Measurements from ENCODE around the gene ZNF710.
"Not testable (repeated sequence)": the region's sequence is repeated elsewhere in the genome, so short reads cannot be mapped to it uniquely, and the experiment has no call there.

ZNF710 gene, protein sequence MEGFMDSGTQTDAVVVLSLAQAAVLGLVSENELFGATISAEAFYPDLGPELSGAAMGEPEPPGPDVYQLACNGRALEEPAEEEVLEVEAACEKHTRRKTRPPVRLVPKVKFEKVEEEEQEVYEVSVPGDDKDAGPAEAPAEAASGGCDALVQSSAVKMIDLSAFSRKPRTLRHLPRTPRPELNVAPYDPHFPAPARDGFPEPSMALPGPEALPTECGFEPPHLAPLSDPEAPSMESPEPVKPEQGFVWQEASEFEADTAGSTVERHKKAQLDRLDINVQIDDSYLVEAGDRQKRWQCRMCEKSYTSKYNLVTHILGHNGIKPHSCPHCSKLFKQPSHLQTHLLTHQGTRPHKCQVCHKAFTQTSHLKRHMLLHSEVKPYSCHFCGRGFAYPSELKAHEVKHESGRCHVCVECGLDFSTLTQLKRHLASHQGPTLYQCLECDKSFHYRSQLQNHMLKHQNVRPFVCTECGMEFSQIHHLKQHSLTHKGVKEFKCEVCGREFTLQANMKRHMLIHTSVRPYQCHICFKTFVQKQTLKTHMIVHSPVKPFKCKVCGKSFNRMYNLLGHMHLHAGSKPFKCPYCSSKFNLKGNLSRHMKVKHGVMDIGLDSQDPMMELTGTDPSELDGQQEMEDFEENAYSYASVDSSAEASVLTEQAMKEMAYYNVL

DNA sequence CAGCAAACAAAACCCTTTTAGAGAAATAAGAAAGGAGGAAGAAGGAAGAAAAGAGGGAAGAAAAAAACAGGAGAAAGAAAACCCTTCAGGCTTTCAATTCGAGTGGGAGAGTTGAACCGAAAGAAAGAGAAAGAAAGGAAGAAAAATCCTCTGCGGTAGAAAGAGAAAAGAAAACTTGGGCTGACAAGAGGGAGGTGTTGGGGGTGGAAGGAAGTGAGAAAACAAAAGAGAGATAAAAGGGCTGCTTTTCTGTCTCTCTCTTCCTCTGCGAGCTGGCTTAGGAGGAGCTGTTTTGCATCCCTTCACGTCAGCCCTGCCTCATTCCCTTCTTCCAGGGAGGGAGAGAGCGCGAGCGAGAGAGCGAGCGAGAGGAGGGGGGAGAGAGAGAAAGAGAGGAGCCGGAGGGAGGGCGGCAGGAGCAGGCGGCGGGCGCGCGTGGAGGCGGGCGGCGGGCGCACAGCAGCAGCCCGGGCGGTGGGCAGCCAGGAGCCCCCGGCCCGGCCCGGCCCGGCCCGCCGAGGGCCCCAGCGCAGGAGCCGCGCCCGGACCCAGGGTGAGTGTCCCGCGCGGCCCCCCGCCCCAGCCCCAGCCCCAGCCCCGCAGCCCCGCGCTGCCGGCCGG lies at the start of gene ZNF710:
Gene ZNF710 (plus strand): TSS at position 263 of the 621 bp plus-strand sequence. CDS start 65,814 bp downstream, outside the sequence.
- DNase-seq, result peak; percentile 29

DNA sequence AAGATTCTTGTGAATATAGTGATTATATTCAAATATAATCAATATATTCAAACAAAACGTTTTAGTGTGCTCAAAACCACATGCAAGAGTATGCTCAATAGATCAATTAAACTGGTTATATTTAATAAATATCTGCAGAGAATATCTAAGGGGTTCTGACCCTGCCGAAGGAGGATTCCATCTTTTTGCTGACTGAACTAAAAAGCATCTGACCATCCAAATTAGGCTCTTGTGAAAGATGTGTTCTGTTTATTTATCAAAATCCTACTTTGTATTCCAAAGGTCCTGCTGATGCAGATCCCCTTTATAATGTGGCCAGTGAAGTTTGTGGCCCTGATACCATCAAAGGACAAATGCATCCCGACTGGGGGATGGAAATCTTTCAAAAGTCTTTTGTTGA lies 46.6 kb upstream of the ZNF710 start:
- no peak for DNase-seq

DNA sequence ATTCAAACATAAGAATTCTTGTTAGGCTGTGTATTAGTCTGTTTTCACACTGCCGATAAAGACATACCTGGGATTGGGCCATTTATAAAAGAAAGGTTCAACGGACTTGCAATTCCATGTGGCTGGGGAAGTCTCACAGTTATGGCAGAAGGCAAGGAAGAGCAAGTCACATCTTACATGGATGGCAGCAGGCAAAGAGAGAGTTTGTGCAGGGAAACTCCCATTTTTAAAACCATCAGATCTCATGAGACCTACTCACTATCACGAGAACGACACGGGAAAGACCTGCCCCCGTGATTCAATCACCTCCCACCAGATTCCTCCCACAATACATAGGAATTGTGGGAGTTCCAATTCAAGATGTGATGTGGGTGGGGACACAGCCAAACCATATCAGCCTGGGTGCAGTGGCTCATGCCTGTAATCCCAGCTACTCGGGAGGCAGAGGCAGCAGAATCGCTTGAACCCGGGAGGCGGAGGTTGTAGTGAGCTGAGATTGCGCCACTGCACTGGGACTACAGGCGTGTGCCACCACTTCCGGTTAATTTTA lies 45.6 kb upstream of the ZNF710 start:
- DNase-seq, result not testable (repeated sequence)

DNA sequence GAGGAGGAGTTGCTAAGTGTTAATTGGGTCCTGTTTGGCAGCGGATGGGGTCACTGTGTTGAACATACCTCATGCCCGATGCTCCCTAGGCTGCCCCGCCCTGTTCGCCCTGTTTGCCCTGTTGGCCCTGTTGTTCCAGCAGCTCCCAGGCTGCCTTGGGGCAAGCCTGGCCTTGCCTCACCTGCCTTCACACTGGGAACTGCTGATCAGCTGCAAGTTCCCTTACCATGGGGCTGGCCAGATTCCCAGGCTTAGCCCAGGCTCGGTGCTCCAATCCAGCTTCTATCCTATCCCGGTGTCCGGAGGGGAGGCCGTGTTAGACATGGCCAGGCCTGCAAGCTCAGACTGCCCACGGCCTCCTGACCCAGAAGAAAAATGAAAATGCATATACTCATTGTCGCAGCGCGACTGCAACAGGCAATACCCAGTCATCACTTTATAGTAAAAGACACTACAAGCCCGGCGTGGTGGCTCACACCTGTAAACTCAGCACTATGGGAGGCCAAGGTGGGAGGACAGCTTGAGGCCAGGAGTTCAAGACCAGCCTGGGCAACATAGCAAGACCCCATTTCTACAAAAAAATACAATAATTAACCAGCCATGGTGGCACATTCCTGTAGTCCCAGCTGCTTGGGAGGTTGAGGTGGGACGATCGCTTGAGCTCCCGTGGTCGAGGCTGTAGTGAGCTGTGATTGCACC lies 42.9 kb upstream of the ZNF710 start:
- no peak for DNase-seq

DNA sequence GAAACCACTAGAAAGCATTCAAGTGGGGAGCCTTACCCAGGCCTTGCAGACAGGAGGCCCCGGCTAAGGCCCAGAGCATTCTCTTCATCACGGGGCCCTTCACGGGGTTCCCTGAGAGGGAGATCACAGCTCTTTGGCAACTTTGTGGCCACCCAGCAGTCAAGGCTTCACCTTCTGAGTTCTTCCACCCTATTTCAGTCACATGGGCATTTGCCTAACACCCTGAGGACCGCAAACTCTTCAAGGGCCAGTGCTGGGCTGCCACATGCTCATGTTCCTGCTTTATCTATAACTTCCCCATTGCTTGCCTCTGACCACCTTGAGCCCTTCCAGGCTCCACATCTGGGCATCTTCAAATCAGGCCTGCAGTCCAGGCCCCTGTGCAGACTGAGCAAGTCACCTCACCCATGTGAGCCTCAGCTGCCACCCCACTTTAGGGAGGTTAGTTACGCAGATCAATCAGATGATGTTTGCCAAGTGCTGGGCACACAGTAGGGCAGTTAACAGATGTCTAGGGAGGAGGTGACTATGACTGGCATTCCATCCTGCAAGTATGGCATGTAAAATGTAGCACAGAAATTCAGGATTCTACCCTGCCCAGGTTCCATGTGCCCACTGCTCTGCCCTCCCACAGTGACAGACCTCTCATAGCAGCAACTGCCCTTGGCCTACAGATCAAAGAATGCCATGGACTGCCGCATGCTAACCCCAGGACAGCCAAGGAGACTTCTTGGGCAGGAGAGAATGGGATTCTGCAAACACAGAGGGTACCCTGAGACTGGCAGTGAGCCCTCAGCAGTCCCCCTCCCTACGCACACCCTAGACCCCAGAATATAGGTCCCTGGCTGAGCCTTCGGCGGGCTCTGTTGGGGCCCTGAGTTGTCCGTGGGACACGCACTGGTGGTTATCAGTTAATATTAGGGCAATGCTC lies 37.6 kb upstream of the ZNF710 start:
- no peak for DNase-seq

DNA sequence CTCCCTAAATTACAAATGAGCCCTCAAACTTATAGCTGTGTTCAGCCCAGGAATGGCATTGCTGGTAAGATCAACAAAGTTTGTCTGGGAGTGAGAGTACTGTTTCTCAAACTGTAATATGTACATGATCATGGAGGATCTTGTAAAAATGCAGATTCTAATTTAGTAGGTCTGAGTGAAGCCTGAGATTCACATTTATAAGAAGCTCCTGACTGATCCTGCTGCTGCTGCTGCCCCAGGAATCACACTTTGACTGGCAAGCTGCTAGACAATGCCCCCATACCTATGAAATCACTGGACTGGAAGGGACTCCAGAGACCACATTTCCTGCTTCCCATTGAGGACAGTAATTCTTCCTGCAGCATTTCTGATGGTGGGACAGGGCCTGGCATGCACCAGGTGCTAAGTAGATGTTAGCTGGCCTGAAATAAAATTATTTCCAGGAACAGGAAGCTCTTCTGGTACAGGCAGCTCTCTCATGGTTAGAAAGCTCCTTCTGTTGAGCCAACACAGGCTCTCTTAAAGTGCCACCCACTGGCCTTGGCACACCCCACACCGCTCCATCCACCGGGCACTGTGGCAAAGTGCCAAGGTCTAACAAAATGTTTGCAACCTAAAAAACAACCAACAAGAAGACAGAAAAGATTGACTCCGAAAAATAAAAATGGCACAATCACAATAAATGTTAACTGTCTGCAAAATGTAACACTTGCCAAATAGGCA lies 36.7 kb upstream of the ZNF710 start:
- no peak for DNase-seq

DNA sequence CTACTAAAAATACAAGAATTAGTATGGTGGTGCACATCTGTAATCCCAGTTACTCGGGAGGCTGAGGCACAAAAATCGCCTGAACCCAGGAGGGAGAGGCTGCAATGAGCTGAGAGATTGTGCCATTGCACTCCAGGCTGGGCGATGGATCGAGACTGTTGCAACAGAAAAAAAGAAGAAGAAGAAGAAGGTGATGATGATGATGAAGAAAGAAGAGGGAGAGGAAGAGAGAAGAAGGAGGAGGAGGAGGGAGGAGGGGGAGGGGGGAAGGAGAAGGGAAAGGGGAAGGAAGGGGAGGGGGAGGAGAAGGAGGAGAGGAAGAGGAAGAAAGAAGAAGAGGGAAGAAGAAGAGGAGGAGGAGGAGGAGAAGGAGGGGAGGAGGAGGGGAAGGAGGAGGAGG lies 33.2 kb upstream of the ZNF710 start:
- DNase-seq, result no peak

DNA sequence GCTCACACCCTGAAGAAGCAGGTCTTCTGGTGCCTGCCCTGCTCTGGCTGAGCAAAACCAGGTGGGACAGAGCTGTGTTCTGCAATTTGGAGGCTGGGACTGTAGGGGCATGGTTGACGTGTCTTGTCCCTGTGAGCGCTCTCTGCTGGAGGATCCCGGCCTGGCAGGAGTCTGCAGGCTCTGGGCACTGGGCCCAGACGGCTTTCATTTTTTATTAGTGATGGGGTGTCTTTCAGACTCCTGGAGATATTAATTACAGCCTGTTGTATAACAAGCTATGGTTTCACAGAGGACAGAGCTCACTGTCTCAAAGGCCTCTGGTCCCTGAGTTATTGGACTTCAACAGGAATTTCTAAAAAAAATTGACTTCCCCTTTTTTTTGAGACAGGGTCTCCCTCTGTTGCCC lies 29.5 kb upstream of the ZNF710 start:
- peak; percentile 38 for DNase-seq

DNA sequence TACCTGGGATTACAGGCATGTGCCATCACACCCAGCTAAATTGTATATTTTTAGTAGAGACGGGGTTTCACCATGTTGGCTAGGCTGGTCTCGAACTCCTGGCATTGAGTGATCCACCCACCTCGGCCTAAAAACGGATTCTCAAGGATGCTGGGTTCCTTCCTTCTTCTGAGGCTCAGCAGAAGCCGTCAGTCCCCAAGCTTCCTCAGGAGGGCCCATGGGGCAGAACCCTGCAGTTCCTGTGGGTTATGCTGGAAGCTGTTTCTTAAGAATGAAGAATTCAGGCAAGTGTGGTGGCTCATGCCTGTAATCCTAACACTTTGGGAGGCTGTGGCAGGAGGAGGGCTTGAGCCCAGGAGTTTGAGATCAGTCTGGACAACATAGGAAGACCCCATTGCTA lies 29.0 kb upstream of the ZNF710 start:
- no peak for DNase-seq

DNA sequence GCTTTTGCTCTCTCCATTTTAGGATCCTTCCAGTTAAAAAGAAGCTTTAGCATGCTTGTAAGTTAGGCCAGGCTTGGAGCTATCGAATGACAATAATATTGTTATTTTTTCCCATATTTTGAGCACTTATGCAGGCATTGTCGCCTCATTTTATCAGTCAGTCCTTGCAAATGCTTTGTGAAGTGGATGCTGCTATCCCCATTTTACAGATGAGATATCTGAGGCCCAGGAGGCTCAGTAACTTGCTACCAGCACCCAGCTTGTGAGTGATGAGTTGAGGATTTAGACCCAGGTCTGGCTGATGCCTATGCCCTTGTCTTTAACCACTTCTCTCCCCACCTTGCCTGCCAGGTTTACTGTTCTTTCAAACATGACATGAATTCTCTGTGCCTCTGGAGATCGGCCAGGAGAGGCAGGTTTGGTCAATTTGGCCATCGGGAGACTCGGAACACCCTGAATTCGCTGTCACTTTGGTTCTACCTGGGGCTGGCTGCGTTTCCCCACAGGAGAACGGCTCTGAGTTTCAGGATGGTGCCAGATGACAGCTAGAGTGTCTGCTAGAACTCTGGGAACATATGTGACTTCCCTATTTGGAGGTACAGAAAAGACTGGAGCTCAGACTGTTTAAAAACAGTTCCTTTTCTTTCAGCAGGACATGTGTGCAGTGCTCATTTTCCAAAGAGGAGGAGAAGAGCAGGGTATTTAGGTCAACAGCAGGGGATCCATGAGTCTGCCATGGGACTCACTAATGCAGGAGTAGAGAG lies 25.5 kb upstream of the ZNF710 start:
- no peak for DNase-seq

DNA sequence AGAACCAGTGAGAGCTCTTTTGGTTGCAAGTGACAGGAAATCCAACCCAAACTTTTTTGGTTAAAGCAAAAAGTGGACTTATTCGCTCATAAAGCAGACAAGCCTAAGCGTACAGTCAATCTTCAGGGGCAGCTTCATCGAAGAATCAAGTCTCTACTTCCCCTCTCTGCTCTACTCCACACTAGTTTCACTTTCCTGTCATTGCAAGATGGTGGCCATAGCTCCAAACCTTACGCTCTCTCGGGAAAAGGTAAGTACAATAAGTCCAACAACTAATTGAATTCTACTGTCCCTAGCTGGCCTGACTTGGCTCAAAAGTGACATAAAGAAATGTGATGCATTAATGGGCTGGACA lies 24.9 kb upstream of the ZNF710 start:
- no peak for DNase-seq

DNA sequence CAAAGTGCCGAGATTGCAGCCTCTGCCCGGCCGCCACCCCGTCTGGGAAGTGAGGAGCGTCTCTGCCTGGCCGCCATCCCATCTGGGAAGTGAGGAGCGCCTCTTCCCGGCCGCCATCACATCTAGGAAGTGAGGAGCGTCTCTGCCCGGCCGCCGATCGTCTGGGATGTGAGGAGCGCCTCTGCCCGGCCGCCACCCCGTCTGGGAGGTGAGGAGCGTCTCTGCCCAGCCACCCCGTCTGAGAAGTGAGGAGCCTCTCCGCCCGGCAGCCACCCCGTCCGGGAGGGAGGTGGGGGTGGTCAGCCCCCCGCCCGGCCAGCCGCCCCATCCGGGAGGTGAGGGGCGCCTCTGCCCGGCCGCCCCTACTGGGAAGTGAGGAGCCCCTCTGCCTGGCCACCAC lies 23.3 kb upstream of the ZNF710 start:
- not testable (repeated sequence) for DNase-seq

DNA sequence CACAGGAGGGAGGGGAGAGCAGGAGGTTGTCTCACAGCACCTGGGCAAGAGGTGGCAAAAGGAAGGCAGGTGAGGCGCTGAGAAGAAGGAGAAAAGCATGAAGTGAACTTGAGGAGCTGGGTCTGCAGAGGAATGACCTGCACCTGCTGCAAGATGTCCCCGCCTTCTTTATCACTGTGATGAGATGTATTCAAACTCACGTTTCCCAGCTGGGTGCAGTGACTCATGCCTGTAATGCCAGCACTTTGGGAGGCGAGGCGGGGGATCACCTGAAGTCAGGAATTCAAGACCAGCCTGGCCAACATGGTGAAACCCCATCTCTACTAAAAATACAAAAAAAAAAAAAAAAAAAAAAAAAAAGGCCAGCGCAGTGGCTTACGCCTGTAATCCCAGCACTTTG lies 22.2 kb upstream of the ZNF710 start:
- DNase-seq, result no peak

DNA sequence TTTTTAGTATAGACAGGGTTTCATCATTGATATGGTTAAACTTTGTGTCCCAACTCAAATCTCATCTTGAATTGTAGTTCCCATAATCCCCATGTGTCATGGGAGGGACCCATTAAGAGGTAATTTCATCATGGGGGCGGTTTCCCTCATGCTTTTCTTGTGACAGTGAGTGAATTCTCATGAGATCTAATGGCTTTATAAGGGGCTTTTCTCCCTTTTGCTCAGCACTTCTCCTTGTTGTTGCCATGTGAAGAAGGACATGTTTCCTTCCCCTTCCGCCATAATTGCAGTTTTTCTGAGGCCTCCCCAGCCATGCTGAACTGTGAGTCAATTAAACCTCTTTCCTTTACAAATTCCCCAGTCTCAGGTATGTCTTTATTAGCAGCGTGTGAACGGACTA lies 20.2 kb upstream of the ZNF710 start:
- no peak for DNase-seq

DNA sequence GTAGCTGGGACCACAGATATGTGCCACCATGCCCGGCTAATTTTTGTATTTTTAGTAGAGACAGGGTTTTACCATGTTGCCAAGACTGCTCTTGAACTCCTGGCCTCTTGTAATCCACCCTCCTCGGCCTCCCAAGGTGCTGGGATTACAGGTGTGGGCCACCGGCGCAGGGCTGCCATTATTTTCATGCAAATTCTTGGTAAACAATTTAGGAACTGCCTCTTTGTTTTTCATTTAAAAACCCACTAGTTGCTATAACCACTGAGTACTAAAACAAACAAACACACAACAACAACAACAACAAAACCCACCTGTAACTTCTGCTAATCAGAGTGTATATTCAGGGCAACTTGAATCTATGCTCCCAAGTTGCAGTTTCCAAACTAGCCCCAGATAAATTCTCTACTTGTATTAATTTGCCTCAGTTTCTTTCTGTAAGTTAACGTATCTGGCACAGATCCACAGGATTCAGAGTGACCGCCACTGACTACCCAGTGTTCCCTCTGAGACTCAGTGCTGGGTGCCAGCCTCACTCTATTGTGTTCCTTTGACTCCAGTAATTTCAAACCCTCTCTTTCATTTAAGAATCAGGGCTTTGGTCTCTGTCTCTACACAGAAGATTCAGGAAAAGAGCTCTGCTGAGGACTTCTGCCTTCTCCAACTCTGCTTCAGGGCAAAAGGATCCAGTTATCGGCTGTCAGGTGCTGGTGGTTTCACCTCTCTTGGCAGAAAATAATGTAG lies 18.6 kb upstream of the ZNF710 start:
- no peak for DNase-seq

DNA sequence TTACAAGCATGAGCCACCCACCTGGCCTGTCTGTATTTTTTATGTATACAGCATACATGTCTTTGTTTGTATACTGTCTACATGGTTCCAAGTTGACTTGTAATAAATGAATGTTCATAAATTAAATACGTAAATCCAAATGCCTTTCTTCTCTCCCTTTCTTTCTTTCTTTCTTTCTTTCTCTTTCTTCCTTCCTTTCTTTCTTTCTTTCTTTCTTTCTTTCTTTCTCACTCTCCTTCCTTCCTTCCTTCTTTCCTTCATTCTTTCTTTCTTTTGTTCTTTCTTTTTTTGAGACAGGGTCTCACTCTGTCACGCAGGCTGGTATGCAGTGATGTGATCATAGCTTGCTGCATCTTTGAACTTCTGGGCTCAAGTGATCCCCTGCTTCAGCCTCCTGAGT lies 17.1 kb upstream of the ZNF710 start:
- no peak for DNase-seq

DNA sequence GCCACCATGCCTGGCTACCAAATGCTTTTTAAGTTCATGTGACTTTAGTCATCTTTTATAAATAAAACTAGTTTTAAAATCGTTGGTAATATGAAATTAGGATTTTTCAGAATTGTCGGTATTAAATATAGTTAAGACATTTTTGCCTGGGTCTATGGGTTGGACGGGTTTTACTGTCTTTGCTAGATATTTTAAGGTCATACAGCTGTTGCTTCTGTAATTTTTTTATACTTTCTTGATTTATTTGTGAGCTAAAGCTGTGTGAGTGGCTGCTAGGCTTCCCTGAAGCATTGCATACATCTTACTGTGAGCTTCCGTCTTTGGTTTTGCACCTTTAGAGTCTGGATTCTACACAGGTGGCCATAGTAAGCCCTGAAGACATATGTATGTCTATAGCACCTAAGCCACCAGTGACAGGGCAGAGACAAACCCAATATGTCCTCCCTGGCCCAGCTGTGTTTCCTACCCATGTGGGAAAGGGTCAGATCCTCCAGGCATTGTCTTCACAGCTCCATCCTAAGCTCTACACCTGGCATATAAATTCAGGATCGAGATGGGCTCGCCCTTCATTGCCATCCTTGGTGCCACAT lies 16.6 kb upstream of the ZNF710 start:
- no peak for DNase-seq

DNA sequence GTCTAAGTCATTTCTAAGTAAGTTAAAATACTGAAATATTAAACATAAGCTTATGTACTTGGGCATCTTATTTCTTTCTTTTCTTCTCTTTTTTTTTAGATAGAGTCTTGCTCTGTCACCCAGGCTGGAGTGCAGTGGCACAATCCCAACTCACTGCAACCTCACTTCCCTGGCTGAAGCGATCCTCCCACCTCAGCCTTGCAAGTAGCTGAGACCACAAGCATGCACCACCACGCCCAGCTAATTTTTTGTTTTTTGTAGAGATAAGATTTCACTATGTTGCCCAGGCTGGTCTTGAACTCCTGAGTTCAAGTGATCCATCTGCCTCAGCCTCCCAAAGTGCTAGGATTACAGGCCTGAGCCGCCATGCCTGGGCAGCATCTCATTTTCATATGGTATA lies 16.0 kb upstream of the ZNF710 start:
- DNase-seq, result no peak

DNA sequence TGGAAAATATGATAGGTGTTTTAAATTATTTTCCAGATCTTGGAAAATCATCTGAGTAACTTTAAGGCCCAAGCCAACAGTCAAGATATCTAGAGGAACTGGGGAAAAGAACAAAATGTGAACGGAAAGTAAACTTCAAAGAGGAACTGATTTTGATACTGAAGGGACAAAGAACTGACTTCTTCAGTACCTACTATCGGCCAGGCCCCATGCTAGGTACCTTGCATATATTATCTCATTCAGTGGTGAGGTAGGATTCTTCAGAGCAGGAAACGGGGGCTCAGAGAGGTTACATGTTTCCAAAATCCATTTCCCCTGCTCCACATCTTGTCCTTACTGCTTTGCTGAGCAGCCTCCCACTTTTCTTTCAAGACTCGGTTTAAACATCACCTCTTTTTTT lies 9.8 kb upstream of the ZNF710 start:
- no peak for DNase-seq

Data from NCI-H1694 treated with DMSO at 0.1 percent for 48 hours (cell line).